NB4 (cell line): Measurements from ENCODE around the gene GDPD1.

ENCODE experiments used
- POLR2A ChIP-seq: IDR thresholded peaks from 2 replicates; pipeline ENCODE4 v1.6.1; 2011; ENCODE audit warnings: mild to moderate bottlenecking; ENCODE audit not compliant: insufficient read length; ENCODE audit errors: extremely low read depth
- TF ChIP-seq, protein P1 (sequence below): IDR thresholded peaks from one replicate; pipeline ENCODE4 v1.5.1; 2012; ENCODE audit warnings: low read depth, low read length

DNA sequence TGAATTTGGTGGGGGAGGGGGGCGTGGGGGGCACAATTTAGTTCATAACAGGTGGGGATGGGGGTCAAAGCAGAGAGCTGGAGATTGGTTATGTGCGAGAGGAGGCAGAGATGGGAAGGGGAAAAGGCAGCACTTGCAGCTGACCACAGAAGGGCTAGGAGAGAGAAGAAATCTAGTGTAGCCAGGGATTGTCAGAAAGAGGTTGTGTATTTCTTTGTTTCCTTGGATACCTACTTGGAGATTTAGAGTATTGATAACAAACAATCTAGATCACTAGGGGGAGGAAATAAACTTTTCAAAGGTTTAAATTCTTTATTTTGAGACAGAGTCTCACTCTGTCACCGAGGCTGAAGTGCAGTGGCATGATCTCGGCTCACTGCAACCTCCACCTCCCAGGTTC lies 64.0 kb downstream of the GDPD1 start:
- TF ChIP-seq POLR2A: no peak
- TF ChIP-seq, protein P1, sequence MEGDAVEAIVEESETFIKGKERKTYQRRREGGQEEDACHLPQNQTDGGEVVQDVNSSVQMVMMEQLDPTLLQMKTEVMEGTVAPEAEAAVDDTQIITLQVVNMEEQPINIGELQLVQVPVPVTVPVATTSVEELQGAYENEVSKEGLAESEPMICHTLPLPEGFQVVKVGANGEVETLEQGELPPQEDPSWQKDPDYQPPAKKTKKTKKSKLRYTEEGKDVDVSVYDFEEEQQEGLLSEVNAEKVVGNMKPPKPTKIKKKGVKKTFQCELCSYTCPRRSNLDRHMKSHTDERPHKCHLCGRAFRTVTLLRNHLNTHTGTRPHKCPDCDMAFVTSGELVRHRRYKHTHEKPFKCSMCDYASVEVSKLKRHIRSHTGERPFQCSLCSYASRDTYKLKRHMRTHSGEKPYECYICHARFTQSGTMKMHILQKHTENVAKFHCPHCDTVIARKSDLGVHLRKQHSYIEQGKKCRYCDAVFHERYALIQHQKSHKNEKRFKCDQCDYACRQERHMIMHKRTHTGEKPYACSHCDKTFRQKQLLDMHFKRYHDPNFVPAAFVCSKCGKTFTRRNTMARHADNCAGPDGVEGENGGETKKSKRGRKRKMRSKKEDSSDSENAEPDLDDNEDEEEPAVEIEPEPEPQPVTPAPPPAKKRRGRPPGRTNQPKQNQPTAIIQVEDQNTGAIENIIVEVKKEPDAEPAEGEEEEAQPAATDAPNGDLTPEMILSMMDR: no peak
